Adipocyte (in vitro differentiated cells): Measurements from ENCODE around the gene KANSL1.

ENCODE experiments used
- DNase-seq: peaks from one replicate; pipeline ENCODE4 v3.0.0-alpha.2; 2015; ENCODE audit warnings: low read depth
- H3K27me3 ChIP-seq: replicated peaks from 2 replicates; pipeline ENCODE4 v1.7.0; 2013; ENCODE audit warnings: mild to moderate bottlenecking, low read length, moderate library complexity; ENCODE audit not compliant: control insufficient read depth, insufficient read depth
- H3K36me3 ChIP-seq: 2 replicates; pipeline ENCODE4 v1.7.0; 2013; ENCODE audit warnings: low read length, mild to moderate bottlenecking, moderate library complexity; ENCODE audit not compliant: control insufficient read depth, insufficient read depth, severe bottlenecking
- H3K4me1 ChIP-seq: 2 replicates; pipeline ENCODE4 v1.7.0; 2013; ENCODE audit warnings: mild to moderate bottlenecking, low read length, moderate library complexity; ENCODE audit not compliant: control insufficient read depth, insufficient read depth
- H3K4me3 ChIP-seq: 2 replicates; pipeline ENCODE4 v1.7.0; 2013; ENCODE audit warnings: mild to moderate bottlenecking, low read length, moderate library complexity
- H3K9ac ChIP-seq: 2 replicates; pipeline ENCODE4 v1.7.0; 2013; ENCODE audit warnings: mild to moderate bottlenecking, low read length, moderate library complexity
- H3K9me3 ChIP-seq: 2 replicates; pipeline ENCODE4 v1.7.0; 2013; ENCODE audit warnings: mild to moderate bottlenecking, low read length, moderate library complexity; ENCODE audit not compliant: control insufficient read depth

The KANSL1 gene

DNA sequence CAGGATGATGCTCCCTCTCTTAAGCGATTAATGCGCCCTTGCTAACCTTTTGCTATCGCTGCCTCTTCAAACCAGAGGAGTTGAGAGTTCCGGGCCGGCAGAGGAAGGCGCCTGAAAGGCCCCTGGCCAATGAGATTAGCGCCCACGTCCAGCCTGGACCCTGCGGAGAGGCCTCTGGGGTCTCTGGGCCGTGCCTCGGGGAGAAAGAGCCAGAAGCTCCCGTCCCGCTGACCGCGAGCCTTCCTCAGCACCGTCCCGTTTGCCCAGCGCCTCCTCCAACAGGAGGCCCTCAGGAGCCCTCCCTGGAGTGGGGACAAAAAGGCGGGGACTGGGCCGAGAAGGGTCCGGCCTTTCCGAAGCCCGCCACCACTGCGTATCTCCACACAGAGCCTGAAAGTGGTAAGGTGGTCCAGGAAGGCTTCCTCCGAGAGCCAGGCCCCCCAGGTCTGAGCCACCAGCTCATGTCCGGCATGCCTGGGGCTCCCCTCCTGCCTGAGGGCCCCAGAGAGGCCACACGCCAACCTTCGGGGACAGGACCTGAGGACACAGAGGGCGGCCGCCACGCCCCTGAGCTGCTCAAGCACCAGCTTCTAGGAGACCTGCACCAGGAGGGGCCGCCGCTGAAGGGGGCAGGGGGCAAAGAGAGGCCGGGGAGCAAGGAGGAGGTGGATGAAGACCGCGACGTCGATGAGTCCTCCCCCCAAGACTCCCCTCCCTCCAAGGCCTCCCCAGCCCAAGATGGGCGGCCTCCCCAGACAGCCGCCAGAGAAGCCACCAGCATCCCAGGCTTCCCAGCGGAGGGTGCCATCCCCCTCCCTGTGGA is 210.2 kb downstream of the KANSL1 start:
- Histone ChIP-seq H3K4me1 (no peaks in the 10 kb centered on the region), H3K36me3 (no peaks in the 10 kb centered on the region), H3K27me3 (peaks cover 37% of the 10 kb centered on the region), H3K4me3 (no peak overlapping the region), H3K9ac (no peak overlapping the region), H3K9me3 (no peaks in the 10 kb centered on the region)
- no peak for DNase-seq

DNA sequence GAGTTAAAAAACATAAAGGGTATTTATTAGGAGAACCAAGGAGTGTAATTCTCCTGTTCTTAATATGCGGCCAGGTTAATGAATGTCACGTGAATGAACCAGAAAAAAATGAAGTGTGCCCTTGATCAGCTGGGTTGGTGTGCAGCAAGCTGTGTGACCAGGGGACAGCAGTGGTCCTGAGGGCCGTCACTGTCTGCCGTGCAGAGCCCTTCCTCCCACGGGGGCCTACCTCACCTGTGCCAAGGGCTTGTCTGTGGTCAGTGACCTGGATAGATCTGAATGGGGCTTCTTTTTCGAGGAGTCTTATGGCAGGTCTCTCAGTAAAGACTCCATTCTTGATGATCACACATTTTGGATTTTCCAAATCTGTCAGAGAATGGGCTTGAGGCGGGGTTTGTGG is 211.9 kb downstream of the KANSL1 start:
- H3K4me1 ChIP-seq = no peaks in the 10 kb centered on the region
- H3K4me3 ChIP-seq = no peak overlapping the region
- DNase-seq = no peak
- H3K9ac ChIP-seq = no peak overlapping the region
- H3K36me3 ChIP-seq = no peaks in the 10 kb centered on the region
- peaks cover 41% of the 10 kb centered on the region for H3K27me3 ChIP-seq
- H3K9me3 ChIP-seq = no peaks in the 10 kb centered on the region

- Histone ChIP-seq H3K4me3 (no peak overlapping the region), H3K9ac (no peak overlapping the region), H3K4me1 (no peaks in the 10 kb centered on the region), H3K36me3 (no peaks in the 10 kb centered on the region), H3K9me3 (no peaks in the 10 kb centered on the region), H3K27me3 (peaks cover 42% of the 10 kb centered on the region)
- DNase-seq = no peak
These were observed 212.4 kb downstream of the KANSL1 start for GRCh38 chr17:45980855-45981254.
